Keratinocyte (primary cell): ENCODE data around the gene GEMIN5. TPM values are rescaled to one million over a fixed set of nuclear protein-coding genes. Genes with fewer than 3 reads are reported as not detected.

Experiments used
- DNase-seq: peaks from one replicate; pipeline ENCODE4 v3.0.0-alpha.2; 2011; ENCODE audit warnings: low read depth, missing footprints, low spot score
- FAIRE-seq: peaks from 2 replicates; lab custom pipeline; 2011; peaks lifted over from hg19 to GRCh38; lab: Jason Lieb, UNC
- H2AFZ ChIP-seq: 2 replicates; pipeline ENCODE4 v1.6.0; 2012; ENCODE audit warnings: low read length, control low read depth, inconsistent platforms; ENCODE audit not compliant: control insufficient read depth
- H3K27ac ChIP-seq: 2 replicates; pipeline ENCODE4 v1.5.1; 2011; ENCODE audit warnings: low read length; ENCODE audit not compliant: control insufficient read depth, insufficient read depth
- H3K27me3 ChIP-seq: 3 replicates; pipeline ENCODE4 v1.6.0; 2011; ENCODE audit warnings: low read length; ENCODE audit not compliant: control insufficient read depth, insufficient read depth; ENCODE audit errors: extremely low read depth
- H3K36me3 ChIP-seq, 2 experiments: 2 replicates in 1 of 2; 3 replicates in 1 of 2; pipeline ENCODE4 v1.5.1; 2011; ENCODE audit warnings: low read length in 2 of 2, mild to moderate bottlenecking in 1 of 2; ENCODE audit not compliant: control insufficient read depth in 2 of 2, insufficient read depth in 2 of 2; ENCODE audit errors: extremely low read depth in 1 of 2
- H3K4me1 ChIP-seq: 3 replicates; pipeline ENCODE4 v1.5.1; 2011; ENCODE audit warnings: low read length; ENCODE audit not compliant: control insufficient read depth, insufficient read depth; ENCODE audit errors: extremely low read depth
- H3K4me2 ChIP-seq: 3 replicates; pipeline ENCODE4 v1.6.0; 2011; ENCODE audit warnings: low read depth, low read length; ENCODE audit not compliant: control insufficient read depth, insufficient read depth; ENCODE audit errors: extremely low read depth
- H3K4me3 ChIP-seq, 3 experiments: fragments of 200-600 bp in 1 of 3; sonication (generic) in 1 of 3; 2 replicates in 2 of 3; 3 replicates in 1 of 3; pipeline ENCODE4 v1.5.1; 2011 to 2016; ENCODE audit warnings: low read length in 3 of 3, mild to moderate bottlenecking in 3 of 3, control low read depth in 2 of 3, inconsistent platforms in 1 of 3, low read depth in 1 of 3, mixed read lengths in 1 of 3, mixed run types in 1 of 3, moderate library complexity in 1 of 3; ENCODE audit not compliant: control insufficient read depth in 2 of 3, insufficient read depth in 2 of 3; ENCODE audit errors: extremely low read depth in 1 of 3
- H3K79me2 ChIP-seq: 2 replicates; pipeline ENCODE4 v1.6.0; 2012; ENCODE audit warnings: low read length; ENCODE audit not compliant: control insufficient read depth, insufficient read depth
- H3K9ac ChIP-seq: 3 replicates; pipeline ENCODE4 v1.6.0; 2011; ENCODE audit warnings: low read length; ENCODE audit not compliant: control insufficient read depth, insufficient read depth; ENCODE audit errors: extremely low read depth
- H3K9me1 ChIP-seq: 3 replicates; pipeline ENCODE4 v1.6.0; 2011; ENCODE audit warnings: low read length; ENCODE audit not compliant: control insufficient read depth, insufficient read depth; ENCODE audit errors: extremely low read depth
- H3K9me3 ChIP-seq: 2 replicates; pipeline ENCODE4 v1.5.1; 2012; ENCODE audit warnings: low read depth, low read length; ENCODE audit not compliant: control insufficient read depth
- H4K20me1 ChIP-seq: 3 replicates; pipeline ENCODE4 v1.6.0; 2011; ENCODE audit warnings: low read length; ENCODE audit not compliant: control insufficient read depth, insufficient read depth; ENCODE audit errors: extremely low read depth
- CTCF ChIP-seq, 3 experiments: IDR thresholded peaks in 1 of 3; conservative IDR thresholded peaks in 1 of 3; optimal IDR thresholded peaks in 1 of 3; 2 replicates in 2 of 3; 3 replicates in 1 of 3; pipeline versions ENCODE3 to v1.5.1; 2011; ENCODE audit warnings: low read length in 3 of 3, mild to moderate bottlenecking in 3 of 3, moderate library complexity in 2 of 3, control low read depth in 1 of 3, inconsistent platforms in 1 of 3; ENCODE audit not compliant: insufficient read depth in 2 of 3; ENCODE audit errors: extremely low read depth in 1 of 3
- EZH2 ChIP-seq: IDR thresholded peaks from one replicate; pipeline ENCODE4 v1.6.1; 2012; ENCODE audit warnings: inconsistent platforms, mild to moderate bottlenecking, low read length, moderate library complexity
- dilution Hi-C: fragments of 300-500 bp; cut with MboI; formaldehyde crosslinking; loops from one replicate; pipeline ENCODE4 v1.7.0; 2020; ENCODE audit warnings: low sequenced_read_pairs; ENCODE audit not compliant: extremely low pct_ligation_motif_present
- polyA plus RNA-seq, 5 experiments: library from polyadenylated mRNA; depleted of rRNA in 3 of 5; stranded (reverse) in 3 of 5; stranded (forward) in 1 of 5; unstranded in 1 of 5; fragments of >200 nt; gene quantifications; 1 replicate in 1 of 5; 2 replicates in 3 of 5; 3 replicates in 1 of 5; pipeline versions ENCODE4 v1.2.1 to v1.2.3, GENCODE V29; 2011 to 2012; ENCODE audit warnings: missing spikeins in 2 of 5, low read depth in 1 of 5, low replicate concordance in 1 of 5

GEMIN5 gene
- polyA plus RNA-seq, 1 donor (not counting 4 experiments of a cell fraction or from before 2014, with no cell fraction given): 12.5 TPM

DNA sequence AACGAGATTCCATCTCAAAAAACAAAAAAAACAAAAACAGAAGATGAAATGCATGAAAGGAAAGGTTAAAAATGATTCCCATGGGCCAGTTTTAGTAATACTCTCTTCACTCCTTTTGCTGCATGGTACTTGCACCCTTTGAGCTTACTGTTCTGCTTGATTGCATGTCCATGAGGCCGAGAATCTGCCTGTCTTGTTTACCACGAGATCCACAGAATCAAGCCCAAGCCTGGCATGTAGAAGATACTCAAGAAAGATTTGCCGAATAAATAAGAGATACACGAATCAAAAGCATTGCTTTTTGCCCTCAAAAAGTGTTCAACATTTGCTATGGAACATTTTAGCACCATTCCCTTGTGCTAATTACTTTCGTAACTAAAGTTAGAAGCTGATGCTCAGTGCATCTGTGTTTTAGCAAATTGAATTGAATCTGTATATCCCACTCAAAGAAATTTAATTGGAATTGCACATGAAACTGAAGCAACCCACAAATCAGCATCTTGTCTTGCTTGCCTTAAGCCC is 88.7 kb downstream of the GEMIN5 start:
- no peak overlapping the region for H3K4me2 ChIP-seq

GRCh38 chr5:154844809-154845208 is 93.2 kb downstream of the GEMIN5 start:
- no peak for TF ChIP-seq CTCF (optimal IDR thresholded peaks at IDR 0.05 in 1 of 3, IDR thresholded peaks at IDR 0.05 in 1 of 3, conservative IDR thresholded peaks at IDR 0.05 in 1 of 3; ENCODE audit: extremely low read depth in 1 of 3, insufficient read depth in 2 of 3, low read length in 3 of 3)
- Histone ChIP-seq H3K27me3 (no peaks in the 10 kb centered on the region), H3K27ac (no peak overlapping the region), H4K20me1 (no peaks in the 10 kb centered on the region), H3K36me3 (no peaks in the 10 kb centered on the region), H3K9ac (no peak overlapping the region), H3K9me3 (no peaks in the 10 kb centered on the region), H2AFZ (no peak overlapping the region), H3K4me3 (no peak overlapping the region), H3K4me2 (no peak overlapping the region), H3K79me2 (no peaks in the 10 kb centered on the region), H3K9me1 (no peaks in the 10 kb centered on the region), H3K4me1 (no peaks in the 10 kb centered on the region)
- DNase-seq (no peak), FAIRE-seq (no peak)
- dilution Hi-C loops: no loop called here

More for the DNA sequence above, 88.7 kb downstream of the GEMIN5 start:
- no peak for TF ChIP-seq CTCF (optimal IDR thresholded peaks at IDR 0.05 in 1 of 3, IDR thresholded peaks at IDR 0.05 in 1 of 3, conservative IDR thresholded peaks at IDR 0.05 in 1 of 3; ENCODE audit: extremely low read depth in 1 of 3, insufficient read depth in 2 of 3, low read length in 3 of 3)
- TF ChIP-seq EZH2: no peak
- FAIRE-seq: no peak
- Histone ChIP-seq H3K4me1 (peaks cover 10% of the 10 kb centered on the region), H3K36me3 (no peaks in the 10 kb centered on the region), H3K79me2 (no peaks in the 10 kb centered on the region), H3K9ac (no peak overlapping the region), H3K27me3 (no peaks in the 10 kb centered on the region), H3K9me1 (no peaks in the 10 kb centered on the region), H2AFZ (no peak overlapping the region), H3K9me3 (no peaks in the 10 kb centered on the region), H4K20me1 (no peaks in the 10 kb centered on the region), H3K4me3 (no peak overlapping the region), H3K27ac (no peak overlapping the region)
- DNase-seq: no peak
- dilution Hi-C loops: no loop called here
